ENCODE results near the gene TRIO.

The TRIO gene

DNA sequence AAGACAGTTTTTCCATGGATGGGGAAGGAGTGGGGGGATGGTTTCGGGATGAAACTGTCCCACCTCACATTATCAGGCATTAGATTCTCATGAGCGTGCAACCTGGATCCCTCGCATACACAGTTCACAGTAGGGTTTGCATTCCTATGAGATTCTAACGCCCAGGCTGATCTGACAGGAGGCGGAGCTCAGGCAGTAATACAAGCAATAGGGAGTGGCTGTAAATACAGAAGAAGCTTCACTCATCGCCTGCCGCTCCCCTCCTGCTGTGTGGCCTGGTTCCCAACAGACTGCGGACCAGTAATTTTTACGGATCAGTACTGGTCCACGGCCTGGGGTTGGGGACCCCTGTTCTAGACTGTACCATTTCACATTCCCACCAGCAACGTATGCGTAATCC lies 370.1 kb downstream of the TRIO start:
- Histone ChIP-seq H3K27ac (ENCODE audit: low read depth, low read length) (no peak overlapping the region), H3K36me3 (ENCODE audit: insufficient read depth, low read length) (peaks cover 3% of the 10 kb centered on the region), H3K27me3 (ENCODE audit: control insufficient read depth in 1 of 2, insufficient read depth in 2 of 2, low read length in 2 of 2) (no peaks in the 10 kb centered on the region), H3K4me1 (ENCODE audit: insufficient read depth, low read length) (no peaks in the 10 kb centered on the region), H3K4me3 (ENCODE audit: low read depth in 1 of 2, low read length in 2 of 2) (no peak overlapping the region), H3K9me3 (ENCODE audit: low read length) (no peaks in the 10 kb centered on the region), H3K9ac (ENCODE audit: low read length) (no peak overlapping the region)

DNA sequence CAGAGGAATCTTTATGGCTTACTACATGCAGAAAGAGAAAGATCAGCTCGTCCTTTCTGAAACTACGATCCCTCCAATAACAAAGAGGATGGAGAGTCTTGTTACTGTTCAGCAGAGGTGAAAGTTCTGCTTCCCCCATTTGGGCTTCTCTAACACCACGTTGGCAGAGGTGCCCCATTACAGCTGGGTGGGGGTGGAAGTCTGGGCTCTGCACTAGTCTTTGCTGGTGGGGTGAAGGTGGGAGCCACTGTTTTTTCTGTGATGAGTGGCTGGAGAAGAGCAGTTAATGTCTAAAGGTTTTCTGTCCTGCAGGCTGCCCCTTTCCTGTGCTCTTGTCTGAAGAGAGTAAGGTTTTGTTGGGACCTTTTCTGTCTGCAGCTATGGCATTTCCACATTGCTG lies 373.8 kb downstream of the TRIO start:
- Histone ChIP-seq H3K36me3 (ENCODE audit: insufficient read depth, low read length) (no peaks in the 10 kb centered on the region), H3K9ac (ENCODE audit: low read length) (no peak overlapping the region), H3K9me3 (ENCODE audit: low read length) (no peaks in the 10 kb centered on the region), H3K27me3 (ENCODE audit: control insufficient read depth in 1 of 2, insufficient read depth in 2 of 2, low read length in 2 of 2) (no peaks in the 10 kb centered on the region), H3K4me3 (ENCODE audit: low read depth in 1 of 2, low read length in 2 of 2) (no peak overlapping the region), H3K27ac (ENCODE audit: low read depth, low read length) (no peak overlapping the region), H3K4me1 (ENCODE audit: insufficient read depth, low read length) (no peaks in the 10 kb centered on the region)

DNA sequence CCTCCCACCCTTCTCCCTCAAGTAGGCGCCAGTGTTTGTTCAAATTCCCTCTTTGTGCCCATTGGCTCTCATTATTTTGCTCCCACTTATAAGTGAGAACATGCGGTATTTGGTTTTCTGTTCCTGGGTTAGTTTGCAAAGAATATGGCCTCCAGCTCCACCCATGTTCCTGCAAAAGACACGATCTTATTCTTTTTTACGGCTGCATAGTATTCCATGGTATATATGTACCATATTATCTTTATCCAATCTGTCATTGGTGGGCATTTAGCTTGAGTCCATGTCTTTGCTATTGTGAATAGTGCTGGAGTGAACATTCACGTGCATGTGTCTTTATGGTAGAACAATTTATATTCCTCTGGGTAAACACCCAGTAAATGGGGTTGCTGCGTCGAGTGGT lies 375.5 kb downstream of the TRIO start:
- Histone ChIP-seq H3K27me3 (ENCODE audit: control insufficient read depth in 1 of 2, insufficient read depth in 2 of 2, low read length in 2 of 2) (no peaks in the 10 kb centered on the region), H3K9ac (ENCODE audit: low read length) (no peak overlapping the region), H3K36me3 (ENCODE audit: insufficient read depth, low read length) (no peaks in the 10 kb centered on the region), H3K9me3 (ENCODE audit: low read length) (no peaks in the 10 kb centered on the region), H3K4me3 (ENCODE audit: low read depth in 1 of 2, low read length in 2 of 2) (no peak overlapping the region), H3K27ac (ENCODE audit: low read depth, low read length) (no peak overlapping the region), H3K4me1 (ENCODE audit: insufficient read depth, low read length) (no peaks in the 10 kb centered on the region)

DNA sequence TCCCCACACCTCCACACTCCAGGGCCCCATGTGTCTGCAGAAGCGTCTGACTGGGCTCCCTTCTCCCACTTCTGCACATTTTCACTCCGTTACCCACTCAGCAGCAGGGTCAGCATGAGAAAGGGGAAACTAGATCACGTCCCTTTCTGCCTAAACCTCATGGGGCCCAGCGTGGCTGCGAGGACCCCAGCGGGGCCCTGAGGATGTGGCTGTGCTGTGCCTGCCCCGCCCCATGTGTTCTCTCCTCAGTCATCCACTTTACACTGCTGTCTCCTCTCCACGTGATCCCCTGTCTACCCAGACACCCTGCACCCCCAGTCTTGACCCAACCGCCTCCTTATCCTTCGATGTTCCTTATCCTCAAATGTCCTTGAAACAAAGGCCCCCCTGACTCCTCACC lies 378.6 kb downstream of the TRIO start:
- H3K9ac ChIP-seq (ENCODE audit: low read length): no peak overlapping the region
- no peaks in the 10 kb centered on the region for H3K9me3 ChIP-seq (ENCODE audit: low read length)
- no peak overlapping the region for H3K4me3 ChIP-seq (ENCODE audit: low read depth in 1 of 2, low read length in 2 of 2)
- no peak overlapping the region for H3K27ac ChIP-seq (ENCODE audit: low read depth, low read length)
- H3K4me1 ChIP-seq (ENCODE audit: insufficient read depth, low read length): no peaks in the 10 kb centered on the region
- no peaks in the 10 kb centered on the region for H3K36me3 ChIP-seq (ENCODE audit: insufficient read depth, low read length)
- no peaks in the 10 kb centered on the region for H3K27me3 ChIP-seq (ENCODE audit: control insufficient read depth in 1 of 2, insufficient read depth in 2 of 2, low read length in 2 of 2)

DNA sequence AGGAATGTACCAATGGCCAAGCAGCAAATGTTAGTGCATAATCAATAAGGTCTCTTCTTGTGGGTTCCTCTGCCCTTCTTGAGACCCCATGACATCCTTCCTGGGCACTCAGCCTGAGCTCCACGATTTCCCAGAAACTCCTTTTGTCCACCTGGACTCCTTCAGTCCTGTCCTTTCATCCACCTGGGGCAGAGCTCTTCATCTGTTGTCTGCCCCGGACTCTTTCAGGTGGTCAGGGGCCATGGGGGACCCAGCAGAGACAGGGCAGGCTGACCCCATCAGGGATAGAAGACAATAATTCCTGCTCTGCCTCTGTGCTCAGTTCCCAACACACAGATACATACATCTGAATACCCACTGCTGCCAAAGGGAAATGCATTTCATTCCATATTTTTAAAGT lies 379.6 kb downstream of the TRIO start:
- no peak overlapping the region for H3K9ac ChIP-seq (ENCODE audit: low read length)
- no peaks in the 10 kb centered on the region for H3K9me3 ChIP-seq (ENCODE audit: low read length)
- H3K4me1 ChIP-seq (ENCODE audit: insufficient read depth, low read length): no peaks in the 10 kb centered on the region
- H3K4me3 ChIP-seq (ENCODE audit: low read depth in 1 of 2, low read length in 2 of 2): no peak overlapping the region
- H3K36me3 ChIP-seq (ENCODE audit: insufficient read depth, low read length): no peaks in the 10 kb centered on the region
- no peak overlapping the region for H3K27ac ChIP-seq (ENCODE audit: low read depth, low read length)
- no peaks in the 10 kb centered on the region for H3K27me3 ChIP-seq (ENCODE audit: control insufficient read depth in 1 of 2, insufficient read depth in 2 of 2, low read length in 2 of 2)

DNA sequence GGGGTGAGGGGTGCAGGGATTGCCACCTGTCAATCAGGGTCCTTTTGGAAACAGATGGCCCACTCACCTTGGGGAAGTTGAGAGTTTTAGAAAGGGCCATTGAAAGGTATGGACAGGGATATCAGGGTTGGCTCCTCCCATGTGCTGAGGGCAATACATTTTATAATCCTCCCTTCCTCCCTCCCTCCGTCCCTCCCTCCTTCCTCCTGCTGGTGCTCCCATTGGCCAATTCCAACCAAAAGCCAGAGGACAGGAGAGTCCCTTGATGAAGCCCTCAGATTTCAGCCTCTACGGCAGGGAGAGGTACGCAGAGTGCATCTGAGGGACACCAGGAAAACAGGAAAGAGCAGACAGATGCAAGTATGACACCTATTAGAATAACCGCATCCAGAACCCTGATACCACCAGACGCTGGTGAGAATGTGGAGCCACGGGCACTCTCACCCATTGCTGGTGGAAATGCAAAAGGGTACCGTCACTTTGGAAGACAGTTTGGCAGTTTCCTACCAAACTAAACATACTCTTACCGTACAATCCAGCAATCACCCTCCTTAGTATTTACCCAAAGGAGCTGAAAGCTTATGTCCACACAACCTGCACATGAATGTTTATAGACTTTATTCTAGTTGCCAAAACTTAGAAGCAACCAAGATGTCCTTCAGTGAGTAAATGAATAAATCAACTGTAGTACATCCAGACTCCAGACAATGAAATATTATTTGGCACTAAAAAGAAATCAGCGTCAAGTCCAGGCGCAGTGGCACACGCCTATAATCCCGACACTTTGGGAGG lies 380.3 kb downstream of the TRIO start:
- Histone ChIP-seq H3K4me1 (ENCODE audit: insufficient read depth, low read length) (no peaks in the 10 kb centered on the region), H3K9ac (ENCODE audit: low read length) (no peak overlapping the region), H3K4me3 (ENCODE audit: low read depth in 1 of 2, low read length in 2 of 2) (no peak overlapping the region), H3K9me3 (ENCODE audit: low read length) (no peaks in the 10 kb centered on the region), H3K36me3 (ENCODE audit: insufficient read depth, low read length) (no peaks in the 10 kb centered on the region), H3K27ac (ENCODE audit: low read depth, low read length) (no peak overlapping the region), H3K27me3 (ENCODE audit: control insufficient read depth in 1 of 2, insufficient read depth in 2 of 2, low read length in 2 of 2) (no peaks in the 10 kb centered on the region)

DNA sequence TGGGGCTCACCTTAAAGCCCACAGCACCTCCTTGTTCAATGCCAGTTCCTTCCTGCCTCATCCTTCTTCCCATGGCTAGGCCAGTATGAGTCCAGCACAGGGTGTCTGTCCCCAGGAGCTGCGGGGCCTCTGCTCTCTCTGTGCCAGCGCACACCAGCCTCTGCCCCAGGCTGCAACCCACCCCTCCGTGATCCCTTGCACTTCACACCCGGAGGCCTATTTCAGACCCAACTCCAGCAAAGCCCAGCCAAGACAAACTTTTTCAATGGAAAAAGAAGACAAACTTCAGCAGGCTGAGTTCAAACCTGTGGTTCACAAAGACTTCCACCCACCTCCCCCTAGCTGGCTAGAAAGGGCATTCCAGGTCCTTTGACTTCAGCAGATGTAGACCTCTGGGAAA lies 382.3 kb downstream of the TRIO start:
- no peak overlapping the region for H3K9ac ChIP-seq (ENCODE audit: low read length)
- no peaks in the 10 kb centered on the region for H3K27me3 ChIP-seq (ENCODE audit: control insufficient read depth in 1 of 2, insufficient read depth in 2 of 2, low read length in 2 of 2)
- H3K4me3 ChIP-seq (ENCODE audit: low read depth in 1 of 2, low read length in 2 of 2): no peak overlapping the region
- no peaks in the 10 kb centered on the region for H3K4me1 ChIP-seq (ENCODE audit: insufficient read depth, low read length)
- no peak overlapping the region for H3K27ac ChIP-seq (ENCODE audit: low read depth, low read length)
- no peaks in the 10 kb centered on the region for H3K36me3 ChIP-seq (ENCODE audit: insufficient read depth, low read length)
- H3K9me3 ChIP-seq (ENCODE audit: low read length): no peaks in the 10 kb centered on the region

DNA sequence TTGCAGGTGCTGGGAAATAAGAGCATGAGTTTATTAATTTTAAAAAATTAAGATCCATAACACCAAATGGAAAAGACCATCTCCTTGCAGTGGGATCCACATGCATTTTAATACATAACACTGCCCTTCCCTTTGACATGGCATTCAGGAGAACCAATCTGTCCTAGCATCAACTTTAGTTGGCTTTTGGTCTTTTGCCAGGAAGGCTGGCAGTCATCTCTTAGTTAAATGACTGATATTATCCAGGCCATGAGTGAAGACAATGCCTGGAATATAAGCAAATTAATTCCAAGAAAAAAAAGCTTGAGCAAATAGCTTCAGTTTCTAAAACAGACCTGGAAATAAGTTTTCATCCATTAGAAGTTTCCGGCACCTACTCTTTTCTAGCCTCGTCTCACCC lies 383.4 kb downstream of the TRIO start:
- no peaks in the 10 kb centered on the region for H3K4me1 ChIP-seq (ENCODE audit: insufficient read depth, low read length)
- H3K36me3 ChIP-seq (ENCODE audit: insufficient read depth, low read length): no peaks in the 10 kb centered on the region
- H3K9ac ChIP-seq (ENCODE audit: low read length): no peak overlapping the region
- no peak overlapping the region for H3K4me3 ChIP-seq (ENCODE audit: low read depth in 1 of 2, low read length in 2 of 2)
- H3K27me3 ChIP-seq (ENCODE audit: control insufficient read depth in 1 of 2, insufficient read depth in 2 of 2, low read length in 2 of 2): no peaks in the 10 kb centered on the region
- H3K9me3 ChIP-seq (ENCODE audit: low read length): no peaks in the 10 kb centered on the region
- H3K27ac ChIP-seq (ENCODE audit: low read depth, low read length): no peak overlapping the region

DNA sequence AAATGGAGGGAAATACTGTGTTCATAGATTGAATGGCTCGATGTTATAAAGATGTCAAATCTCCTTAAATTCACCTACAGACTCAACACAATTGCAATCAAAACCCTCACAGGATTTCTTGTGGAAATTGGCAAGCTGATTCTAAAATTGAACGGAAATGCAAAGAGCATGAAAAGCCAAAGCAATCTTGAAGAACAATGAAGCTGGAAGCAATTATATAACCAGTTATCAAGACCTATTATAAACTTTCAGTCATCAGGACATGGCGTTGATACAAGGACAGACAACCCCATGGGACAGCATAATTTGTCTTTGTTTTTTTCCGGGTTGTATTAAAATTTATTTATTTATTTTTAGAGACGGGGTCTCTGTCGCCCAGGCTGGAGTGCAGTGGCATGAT lies 385.0 kb downstream of the TRIO start:
- no peaks in the 10 kb centered on the region for H3K9me3 ChIP-seq (ENCODE audit: low read length)
- no peaks in the 10 kb centered on the region for H3K36me3 ChIP-seq (ENCODE audit: insufficient read depth, low read length)
- H3K27ac ChIP-seq (ENCODE audit: low read depth, low read length): no peak overlapping the region
- H3K4me3 ChIP-seq (ENCODE audit: low read depth in 1 of 2, low read length in 2 of 2): no peak overlapping the region
- H3K4me1 ChIP-seq (ENCODE audit: insufficient read depth, low read length): no peaks in the 10 kb centered on the region
- H3K9ac ChIP-seq (ENCODE audit: low read length): no peak overlapping the region
- no peaks in the 10 kb centered on the region for H3K27me3 ChIP-seq (ENCODE audit: control insufficient read depth in 1 of 2, insufficient read depth in 2 of 2, low read length in 2 of 2)

DNA sequence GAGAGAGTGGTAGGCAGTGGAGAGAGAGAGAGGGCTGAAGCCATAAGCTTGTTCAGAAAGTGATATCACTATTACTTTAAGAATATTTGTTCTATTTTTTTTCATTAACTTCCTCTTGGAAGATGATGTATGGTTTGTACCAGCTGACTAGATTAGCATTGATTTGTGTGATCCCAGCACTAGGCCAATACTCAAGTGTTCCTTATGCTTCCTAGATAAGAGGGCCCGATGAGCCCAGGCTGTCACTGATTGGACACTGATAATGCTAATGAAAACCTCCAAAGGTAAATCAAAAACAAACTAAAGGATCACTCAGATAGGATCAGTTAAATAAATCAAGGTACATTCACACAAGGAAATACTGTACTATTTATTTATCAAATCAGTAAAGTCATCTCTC lies 385.8 kb downstream of the TRIO start:
- Histone ChIP-seq H3K4me1 (ENCODE audit: insufficient read depth, low read length) (no peaks in the 10 kb centered on the region), H3K36me3 (ENCODE audit: insufficient read depth, low read length) (no peaks in the 10 kb centered on the region), H3K4me3 (ENCODE audit: low read depth in 1 of 2, low read length in 2 of 2) (no peak overlapping the region), H3K27me3 (ENCODE audit: control insufficient read depth in 1 of 2, insufficient read depth in 2 of 2, low read length in 2 of 2) (no peaks in the 10 kb centered on the region), H3K9ac (ENCODE audit: low read length) (no peak overlapping the region), H3K27ac (ENCODE audit: low read depth, low read length) (no peak overlapping the region), H3K9me3 (ENCODE audit: low read length) (no peaks in the 10 kb centered on the region)

DNA sequence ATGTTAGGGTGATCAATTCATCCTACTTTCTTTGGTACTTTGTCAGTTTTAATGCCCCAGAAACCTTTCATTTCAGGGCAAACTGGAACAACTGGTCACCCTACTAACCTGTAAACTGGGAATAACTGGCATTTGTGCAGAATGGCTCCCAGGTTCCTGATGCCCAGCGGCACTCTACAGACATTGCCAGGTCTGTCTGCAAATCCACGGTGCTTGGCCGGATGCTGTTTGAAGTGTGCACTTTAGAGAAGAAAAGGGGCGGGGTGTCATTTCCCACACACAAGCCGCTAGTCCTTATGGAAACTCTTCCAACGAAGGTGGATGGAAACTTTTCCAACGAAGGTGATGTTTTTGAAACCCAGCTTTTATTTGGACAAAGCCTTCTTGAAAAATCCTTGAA lies 388.5 kb downstream of the TRIO start:
- Histone ChIP-seq H3K9ac (ENCODE audit: low read length) (no peak overlapping the region), H3K27me3 (ENCODE audit: control insufficient read depth in 1 of 2, insufficient read depth in 2 of 2, low read length in 2 of 2) (no peaks in the 10 kb centered on the region), H3K4me3 (ENCODE audit: low read depth in 1 of 2, low read length in 2 of 2) (no peak overlapping the region), H3K27ac (ENCODE audit: low read depth, low read length) (no peak overlapping the region), H3K36me3 (ENCODE audit: insufficient read depth, low read length) (no peaks in the 10 kb centered on the region), H3K9me3 (ENCODE audit: low read length) (no peaks in the 10 kb centered on the region), H3K4me1 (ENCODE audit: insufficient read depth, low read length) (no peaks in the 10 kb centered on the region)

DNA sequence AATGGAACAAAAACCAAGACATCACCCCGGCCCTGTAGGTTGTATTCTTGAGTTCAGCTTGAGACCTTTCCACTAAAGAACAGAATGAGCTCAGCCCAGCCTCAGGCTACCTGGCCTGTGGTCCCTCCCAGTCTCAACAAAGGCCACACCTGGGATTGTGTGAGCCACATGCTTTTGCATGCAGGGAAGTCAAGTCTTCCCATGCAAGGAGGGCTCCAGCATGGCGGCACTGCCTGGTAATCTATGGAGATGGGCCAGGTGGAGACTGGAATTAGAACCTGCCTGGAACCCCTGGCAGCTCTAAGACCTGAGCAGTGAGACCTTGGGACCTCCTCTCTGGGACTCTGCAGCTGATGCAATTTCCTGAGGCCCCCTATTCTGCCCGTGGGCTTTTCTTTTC lies 389.0 kb downstream of the TRIO start:
- Histone ChIP-seq H3K27me3 (ENCODE audit: control insufficient read depth in 1 of 2, insufficient read depth in 2 of 2, low read length in 2 of 2) (no peaks in the 10 kb centered on the region), H3K27ac (ENCODE audit: low read depth, low read length) (no peak overlapping the region), H3K9me3 (ENCODE audit: low read length) (no peaks in the 10 kb centered on the region), H3K4me3 (ENCODE audit: low read depth in 1 of 2, low read length in 2 of 2) (no peak overlapping the region), H3K9ac (ENCODE audit: low read length) (no peak overlapping the region), H3K4me1 (ENCODE audit: insufficient read depth, low read length) (no peaks in the 10 kb centered on the region), H3K36me3 (ENCODE audit: insufficient read depth, low read length) (no peaks in the 10 kb centered on the region)

Data from muscle layer of colon (tissue), 2 donors.